C4-2B (cell line): ENCODE data around the gene TDRD5.

Source experiments
- ZFX ChIP-seq: fragments of 450-650 bp; IDR thresholded peaks from 2 replicates; pipeline ENCODE4 v1.6.1; 2017
- TF ChIP-seq, protein P1 (sequence below): fragments of 450-650 bp; conservative IDR thresholded peaks from 2 replicates; pipeline ENCODE4 v1.5.1; 2017; ENCODE audit warnings: mild to moderate bottlenecking

DNA sequence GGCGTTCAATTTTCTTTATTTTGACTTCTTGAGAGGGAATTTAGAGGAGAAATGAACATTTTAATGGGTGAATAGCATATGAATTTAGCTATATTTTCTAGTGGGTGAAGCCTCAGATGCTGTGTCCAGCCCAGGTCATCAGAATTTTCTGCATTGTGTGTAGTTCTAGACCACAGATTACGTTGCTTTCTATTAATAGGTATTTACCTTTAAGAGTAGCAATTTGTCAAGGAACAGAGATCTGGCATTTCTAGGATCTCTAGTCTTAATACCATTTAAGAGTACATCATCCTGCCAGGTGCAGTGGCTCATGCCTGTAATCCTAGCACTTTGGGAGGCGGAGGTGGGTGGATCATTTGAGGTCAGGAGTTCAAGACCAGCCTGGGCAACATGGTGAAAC lies 20.7 kb downstream of the TDRD5 start:
- TF ChIP-seq, protein P1, sequence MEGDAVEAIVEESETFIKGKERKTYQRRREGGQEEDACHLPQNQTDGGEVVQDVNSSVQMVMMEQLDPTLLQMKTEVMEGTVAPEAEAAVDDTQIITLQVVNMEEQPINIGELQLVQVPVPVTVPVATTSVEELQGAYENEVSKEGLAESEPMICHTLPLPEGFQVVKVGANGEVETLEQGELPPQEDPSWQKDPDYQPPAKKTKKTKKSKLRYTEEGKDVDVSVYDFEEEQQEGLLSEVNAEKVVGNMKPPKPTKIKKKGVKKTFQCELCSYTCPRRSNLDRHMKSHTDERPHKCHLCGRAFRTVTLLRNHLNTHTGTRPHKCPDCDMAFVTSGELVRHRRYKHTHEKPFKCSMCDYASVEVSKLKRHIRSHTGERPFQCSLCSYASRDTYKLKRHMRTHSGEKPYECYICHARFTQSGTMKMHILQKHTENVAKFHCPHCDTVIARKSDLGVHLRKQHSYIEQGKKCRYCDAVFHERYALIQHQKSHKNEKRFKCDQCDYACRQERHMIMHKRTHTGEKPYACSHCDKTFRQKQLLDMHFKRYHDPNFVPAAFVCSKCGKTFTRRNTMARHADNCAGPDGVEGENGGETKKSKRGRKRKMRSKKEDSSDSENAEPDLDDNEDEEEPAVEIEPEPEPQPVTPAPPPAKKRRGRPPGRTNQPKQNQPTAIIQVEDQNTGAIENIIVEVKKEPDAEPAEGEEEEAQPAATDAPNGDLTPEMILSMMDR, result no peak
- TF ChIP-seq ZFX, result no peak
